Measurements from ENCODE around the gene EML4.
A peak's percentile ranks its signal among the peaks of the same experiment; 100 is the strongest.

The EML4 gene

DNA sequence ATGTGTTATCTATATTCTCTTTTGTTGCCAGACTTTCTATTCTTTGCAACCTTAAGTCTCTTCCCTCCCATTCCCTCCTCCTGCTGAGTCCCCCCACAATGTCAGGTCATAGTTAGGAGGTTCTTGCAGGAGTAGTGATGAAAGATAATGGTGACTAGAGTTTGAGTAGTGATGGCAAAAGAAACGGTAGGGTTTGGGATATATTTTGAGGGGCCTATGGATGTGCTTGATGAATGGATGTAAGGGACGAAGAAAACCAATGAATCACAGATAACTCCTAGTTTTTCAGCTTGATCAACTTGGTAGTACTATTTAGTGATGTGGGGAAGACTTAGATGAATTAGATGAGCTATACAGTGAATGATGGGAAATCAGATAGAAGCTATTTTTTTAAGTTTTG, 21.0 kb downstream of the EML4 start:
- Mint-ChIP-seq H3K4me1 (peaks cover 29% of the 10 kb centered on the region), H3K27me3 (ENCODE audit: low read depth, poor library complexity) (no peaks in the 10 kb centered on the region), H3K9me3 (no peaks in the 10 kb centered on the region), H3K36me3 (ENCODE audit: low read depth) (peaks cover 12% of the 10 kb centered on the region), H3K27ac (no peak overlapping the region), H3K4me3 (no peak overlapping the region)
- no peak for DNase-seq
- no peak for TF ChIP-seq CTCF (IDR thresholded peaks at IDR 0.05)

DNA sequence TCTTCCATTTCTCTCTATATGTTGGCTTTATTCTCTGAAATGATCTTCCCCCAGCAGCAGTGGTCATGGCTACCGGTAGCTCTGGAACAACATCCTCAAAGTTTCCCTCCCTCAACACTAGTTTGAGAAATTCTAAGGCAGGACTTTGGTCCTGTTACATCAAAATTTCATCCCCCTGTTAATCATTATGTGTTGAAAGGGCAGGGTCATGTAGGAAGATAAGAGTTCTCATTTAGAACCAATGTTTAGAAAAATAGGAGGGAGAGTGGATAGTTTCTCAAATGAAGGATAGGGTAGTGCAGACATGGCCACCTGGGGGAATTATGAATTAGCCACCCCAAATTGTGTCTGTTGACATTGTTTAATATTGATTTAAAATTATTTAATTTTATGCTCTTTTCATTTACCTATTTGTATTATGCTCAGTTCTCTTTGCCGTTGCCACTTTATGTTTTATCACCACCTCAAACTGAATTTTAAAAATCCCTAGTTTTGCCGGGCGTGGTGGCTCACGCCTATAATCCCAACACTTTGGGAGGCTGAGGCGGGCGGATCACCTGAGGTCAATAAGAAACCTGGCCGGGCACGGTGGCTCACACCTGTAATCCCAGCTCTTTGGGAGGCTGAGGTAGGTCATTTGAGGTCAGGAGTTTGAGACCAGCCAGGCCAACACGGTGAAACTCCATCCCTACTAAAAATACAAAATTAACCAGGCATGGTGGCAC, 22.3 kb downstream of the EML4 start:
- Mint-ChIP-seq H3K36me3 (ENCODE audit: low read depth) (peaks cover 15% of the 10 kb centered on the region), H3K9me3 (peaks cover 1% of the 10 kb centered on the region), H3K27me3 (ENCODE audit: low read depth, poor library complexity) (no peaks in the 10 kb centered on the region), H3K27ac (peak overlapping the region; percentile 58), H3K4me3 (no peak overlapping the region), H3K4me1 (peaks cover 32% of the 10 kb centered on the region)
- DNase-seq = no peak
- no peak for TF ChIP-seq CTCF (IDR thresholded peaks at IDR 0.05)

DNA sequence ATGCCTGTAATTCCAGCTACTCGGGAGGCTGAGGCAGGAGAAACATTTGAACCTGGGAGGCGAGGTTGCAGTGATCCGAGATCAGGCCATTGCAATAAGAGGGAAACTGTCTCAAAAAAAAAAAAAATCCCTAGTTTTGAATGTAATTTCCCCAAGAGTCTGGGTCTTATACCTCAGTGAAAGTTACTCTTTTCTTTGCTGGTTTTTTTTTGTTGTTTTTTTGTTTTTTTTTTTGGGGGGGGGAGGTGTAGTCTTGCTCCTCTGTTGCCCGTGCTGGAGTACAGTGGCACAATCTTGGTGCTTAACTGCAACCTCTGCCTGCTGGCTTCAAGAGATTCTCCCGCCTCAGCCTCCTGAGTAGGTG, 22.8 kb downstream of the EML4 start:
- H3K4me3 Mint-ChIP-seq = no peak overlapping the region
- H3K9me3 Mint-ChIP-seq = peaks cover 7% of the 10 kb centered on the region
- H3K27me3 Mint-ChIP-seq (ENCODE audit: low read depth, poor library complexity) = no peaks in the 10 kb centered on the region
- peaks cover 38% of the 10 kb centered on the region for H3K4me1 Mint-ChIP-seq
- no peak for TF ChIP-seq CTCF (IDR thresholded peaks at IDR 0.05)
- H3K36me3 Mint-ChIP-seq (ENCODE audit: low read depth) = peaks cover 20% of the 10 kb centered on the region
- no peak for DNase-seq
- H3K27ac Mint-ChIP-seq = no peak overlapping the region

DNA sequence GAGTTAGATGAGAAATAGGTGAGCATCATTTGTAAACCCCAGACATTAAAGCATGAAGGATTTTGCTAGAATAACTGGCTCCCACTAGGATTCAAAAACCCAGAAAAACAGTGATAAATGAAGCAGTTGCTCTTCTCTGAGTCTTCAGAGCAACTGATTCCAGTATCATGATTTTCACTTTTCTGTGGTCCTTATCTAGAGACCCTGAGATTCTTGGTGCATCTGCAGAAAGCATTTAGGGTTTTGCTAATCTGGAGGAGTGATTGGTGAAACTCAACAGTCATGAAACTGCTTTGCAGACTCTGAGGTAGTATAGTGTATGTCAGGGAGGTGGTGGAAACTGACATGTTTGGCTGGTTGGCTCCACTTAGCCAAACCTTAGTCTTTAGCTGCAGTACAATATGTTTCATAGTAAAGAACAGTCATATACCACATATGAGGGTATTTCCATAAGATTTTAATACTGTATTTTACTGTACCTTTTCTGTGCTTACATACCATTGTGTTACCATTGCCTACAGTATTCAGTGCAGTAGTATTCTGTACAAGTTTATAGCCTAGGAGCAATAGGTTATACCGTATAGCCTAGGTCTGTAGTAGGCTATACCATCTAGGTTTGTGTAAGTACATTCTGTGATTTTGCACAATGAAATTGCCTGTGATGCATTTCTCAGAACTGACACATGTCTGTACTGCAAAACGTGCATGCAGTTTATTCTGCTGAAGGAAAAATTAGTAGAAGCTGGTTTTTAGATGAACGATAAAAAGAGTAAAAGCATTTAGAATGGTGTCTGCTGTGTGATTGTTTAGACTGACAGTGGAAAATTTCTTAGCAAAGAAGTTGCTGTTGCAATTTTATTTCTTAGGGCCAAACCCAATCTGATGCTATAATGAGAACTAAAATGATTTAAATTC, 23.8 kb downstream of the EML4 start:
- Mint-ChIP-seq H3K36me3 (ENCODE audit: low read depth) (peaks cover 24% of the 10 kb centered on the region), H3K4me1 (peaks cover 40% of the 10 kb centered on the region), H3K27ac (peak overlapping the region; percentile 64), H3K27me3 (ENCODE audit: low read depth, poor library complexity) (no peaks in the 10 kb centered on the region), H3K9me3 (peaks cover 9% of the 10 kb centered on the region), H3K4me3 (no peak overlapping the region)
- no peak for TF ChIP-seq CTCF (IDR thresholded peaks at IDR 0.05)
- no peak for DNase-seq

GRCh38 chr2:42193722-42194187, 24.6 kb downstream of the EML4 start:
- no peak for TF ChIP-seq CTCF (IDR thresholded peaks at IDR 0.05)
- Mint-ChIP-seq H3K36me3 (ENCODE audit: low read depth) (peaks cover 31% of the 10 kb centered on the region), H3K27me3 (ENCODE audit: low read depth, poor library complexity) (no peaks in the 10 kb centered on the region), H3K4me3 (no peak overlapping the region), H3K4me1 (peaks cover 40% of the 10 kb centered on the region), H3K9me3 (peaks cover 17% of the 10 kb centered on the region), H3K27ac (no peak overlapping the region)
- no peak for DNase-seq
